IPS DF 4.7 (cell line): ENCODE data around the gene ZBTB6.
A peak's percentile ranks its signal among the peaks of the same experiment; 100 is the strongest.

Experiments used
- DNase-seq: peaks from one replicate; pipeline ENCODE4 v3.0.0-alpha.2; 2013; ENCODE audit warnings: low spot score; ENCODE audit errors: extremely low read depth

The ZBTB6 gene, protein sequence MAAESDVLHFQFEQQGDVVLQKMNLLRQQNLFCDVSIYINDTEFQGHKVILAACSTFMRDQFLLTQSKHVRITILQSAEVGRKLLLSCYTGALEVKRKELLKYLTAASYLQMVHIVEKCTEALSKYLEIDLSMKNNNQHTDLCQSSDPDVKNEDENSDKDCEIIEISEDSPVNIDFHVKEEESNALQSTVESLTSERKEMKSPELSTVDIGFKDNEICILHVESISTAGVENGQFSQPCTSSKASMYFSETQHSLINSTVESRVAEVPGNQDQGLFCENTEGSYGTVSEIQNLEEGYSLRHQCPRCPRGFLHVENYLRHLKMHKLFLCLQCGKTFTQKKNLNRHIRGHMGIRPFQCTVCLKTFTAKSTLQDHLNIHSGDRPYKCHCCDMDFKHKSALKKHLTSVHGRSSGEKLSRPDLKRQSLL

DNA sequence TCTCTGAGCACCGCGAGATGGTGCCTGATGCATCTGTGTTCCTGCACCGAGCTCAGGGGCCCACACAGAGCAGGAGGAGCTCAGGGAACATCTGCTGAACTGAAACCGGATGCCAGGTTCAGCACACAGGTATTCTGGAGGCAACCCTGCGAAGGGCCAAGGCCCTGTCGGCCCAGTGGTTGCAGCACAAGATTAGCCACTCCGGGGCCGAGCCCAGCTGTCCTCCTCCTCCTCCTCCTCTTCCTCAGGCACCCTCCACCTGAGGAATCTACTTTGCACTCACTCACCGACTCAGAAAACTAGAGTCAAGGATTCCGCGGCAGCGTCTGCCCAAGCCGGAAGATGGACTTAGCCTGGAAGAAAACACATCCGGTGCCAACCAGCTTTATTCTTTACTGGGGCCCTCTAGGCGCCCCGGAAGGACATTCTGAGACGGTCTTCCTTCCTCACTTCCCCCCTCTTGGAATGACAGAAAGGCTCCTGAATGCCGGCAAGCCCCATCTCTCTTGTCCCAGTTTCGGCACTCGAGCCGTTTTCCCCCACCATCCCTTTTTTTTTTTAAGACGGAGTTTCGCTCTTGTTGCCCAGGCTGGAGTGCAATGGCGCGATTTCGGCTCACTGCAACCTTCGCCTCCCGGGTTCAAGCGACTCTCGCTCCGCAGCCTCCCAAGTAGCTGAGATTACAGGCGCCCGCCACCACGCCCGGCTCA, at the start of gene ZBTB6:
Gene ZBTB6, minus strand, starts transcription at position 360 of the 710 bp plus-strand sequence. CDS start 1,251 bp downstream, outside the sequence.
- DNase-seq: peak; percentile 78

DNA sequence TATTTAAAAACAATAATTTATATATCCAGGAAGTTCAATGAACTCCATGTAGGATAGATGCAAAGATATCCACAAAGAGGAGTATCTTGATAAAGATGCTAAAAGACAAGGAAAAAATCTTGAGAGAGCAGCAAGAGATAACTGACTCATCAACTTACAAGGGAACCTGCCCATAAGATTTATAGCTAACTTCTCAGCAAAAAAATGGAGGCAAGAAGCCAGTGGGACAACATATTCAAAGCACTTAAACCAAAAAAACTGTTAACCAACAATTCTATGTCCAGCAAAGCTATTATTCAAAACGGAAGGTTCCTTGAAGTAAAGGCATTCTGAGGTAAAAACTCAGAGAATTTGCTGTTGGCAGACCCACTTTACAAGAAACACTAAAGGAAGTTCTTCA, 48.0 kb upstream of the ZBTB6 start:
- DNase-seq: no peak

DNA sequence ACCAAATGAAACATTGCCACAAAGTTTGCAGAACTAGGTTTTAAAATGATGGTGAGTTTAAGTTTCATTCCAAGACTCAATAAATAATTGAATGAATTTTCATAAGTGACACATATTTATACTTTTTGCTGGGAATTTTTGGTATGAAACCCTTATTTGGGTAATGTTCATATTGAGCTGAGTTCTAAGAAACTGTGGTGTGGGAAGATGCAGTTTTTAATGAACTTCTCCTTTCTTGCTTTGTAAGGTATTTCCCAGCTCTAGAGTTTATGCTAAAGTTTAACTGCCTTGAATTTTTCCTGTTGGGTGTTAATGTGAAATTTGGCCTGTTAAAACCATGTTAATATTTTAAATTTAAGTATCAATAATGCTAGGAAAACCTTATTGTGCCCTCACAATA, 42.8 kb upstream of the ZBTB6 start:
- no peak for DNase-seq

DNA sequence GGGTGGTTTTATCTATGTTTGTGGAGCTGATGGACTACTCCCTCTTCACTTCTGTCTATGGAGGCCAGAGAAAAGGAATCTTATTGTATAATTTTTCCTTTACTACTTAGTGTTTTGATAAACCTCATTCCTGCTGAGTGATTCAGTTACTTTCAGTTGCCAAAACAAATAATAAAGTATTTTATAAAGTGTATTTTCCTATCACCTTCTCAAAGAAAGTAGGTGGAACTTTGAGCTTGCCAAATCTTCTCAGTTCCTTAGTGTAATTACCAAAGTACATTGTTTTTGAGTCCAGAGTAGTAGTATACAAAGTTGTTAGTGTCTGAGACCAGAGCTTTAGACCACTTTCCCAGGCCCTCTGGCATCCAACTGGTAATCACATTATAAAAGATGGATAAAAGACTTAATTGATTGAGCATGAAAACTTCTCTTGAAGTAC, 41.1 kb upstream of the ZBTB6 start:
- no peak for DNase-seq

DNA sequence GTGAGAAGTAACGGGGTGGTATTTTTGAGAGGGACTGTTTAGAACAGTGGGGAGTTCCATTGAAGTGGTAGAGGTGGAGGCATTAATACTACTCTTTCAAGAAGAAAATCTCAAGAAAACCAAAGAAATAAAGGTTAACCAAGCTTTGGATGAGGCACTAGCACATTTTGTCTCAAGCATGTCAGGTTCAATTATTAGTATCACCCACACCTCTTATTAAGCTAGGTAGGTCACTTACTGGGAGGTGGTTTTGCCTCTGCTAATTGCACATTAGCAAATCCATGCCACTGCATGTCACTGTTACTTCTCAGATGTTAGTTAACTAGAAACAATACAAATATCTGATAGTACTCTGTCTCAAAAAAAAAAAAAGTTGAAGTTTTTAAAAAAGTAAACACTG, 37.9 kb upstream of the ZBTB6 start:
- DNase-seq: no peak

DNA sequence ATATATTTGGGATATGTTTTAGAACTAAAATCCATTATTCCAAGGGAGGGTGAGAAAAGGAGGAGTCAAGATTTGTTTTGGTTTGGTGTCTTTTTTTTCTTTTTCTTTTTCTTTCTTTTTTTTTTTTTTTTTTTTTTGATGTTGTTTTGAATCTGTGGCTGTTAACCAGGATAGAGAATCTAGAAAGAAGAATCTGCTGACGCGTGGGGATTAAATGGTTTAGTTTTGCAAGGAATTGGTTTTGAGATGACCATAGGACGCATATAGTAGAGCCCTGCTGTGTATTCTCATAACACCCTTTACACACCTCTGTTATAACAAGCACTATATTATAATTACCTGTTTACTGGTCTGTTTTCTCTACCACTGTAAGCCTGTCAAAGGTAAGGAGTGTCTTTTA, 37.1 kb upstream of the ZBTB6 start:
- no peak for DNase-seq

DNA sequence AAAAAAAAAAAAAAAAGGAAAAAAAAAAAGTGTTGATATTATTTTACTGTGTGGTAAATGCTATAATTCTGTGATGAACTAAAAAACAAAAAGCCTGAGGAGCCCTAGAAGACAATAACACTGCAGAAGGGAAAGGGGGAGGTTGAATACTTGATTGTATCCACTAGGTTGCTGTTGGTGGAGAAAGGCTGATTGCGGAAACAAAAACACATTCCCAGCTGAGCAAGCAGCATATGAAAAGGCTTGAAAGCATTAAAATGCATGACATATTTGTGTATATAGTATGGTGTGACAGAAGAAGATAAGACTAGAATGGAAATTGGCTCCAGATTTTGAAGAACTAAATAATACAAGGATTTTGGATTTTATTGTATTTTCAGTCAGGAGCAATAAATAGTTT, 36.6 kb upstream of the ZBTB6 start:
- no peak for DNase-seq

DNA sequence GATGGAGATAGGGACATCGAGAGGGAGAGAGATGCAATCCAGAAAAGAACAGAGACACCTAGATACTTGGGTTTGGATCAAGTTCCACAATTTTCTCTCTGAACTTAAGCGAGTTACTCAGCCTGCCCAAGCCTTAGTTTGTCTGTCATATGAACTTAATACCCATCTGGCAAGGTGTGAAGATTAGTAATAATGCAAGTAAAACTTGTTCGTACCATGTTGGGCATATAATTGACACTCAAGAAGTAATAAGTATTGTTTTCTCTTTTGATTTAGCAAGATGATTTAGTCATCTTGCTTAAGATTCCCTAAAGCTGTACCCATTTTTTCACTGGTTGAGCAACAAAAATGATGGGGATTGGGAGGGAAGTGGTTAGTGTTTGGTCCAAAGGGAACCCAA, 35.2 kb upstream of the ZBTB6 start:
- no peak for DNase-seq

DNA sequence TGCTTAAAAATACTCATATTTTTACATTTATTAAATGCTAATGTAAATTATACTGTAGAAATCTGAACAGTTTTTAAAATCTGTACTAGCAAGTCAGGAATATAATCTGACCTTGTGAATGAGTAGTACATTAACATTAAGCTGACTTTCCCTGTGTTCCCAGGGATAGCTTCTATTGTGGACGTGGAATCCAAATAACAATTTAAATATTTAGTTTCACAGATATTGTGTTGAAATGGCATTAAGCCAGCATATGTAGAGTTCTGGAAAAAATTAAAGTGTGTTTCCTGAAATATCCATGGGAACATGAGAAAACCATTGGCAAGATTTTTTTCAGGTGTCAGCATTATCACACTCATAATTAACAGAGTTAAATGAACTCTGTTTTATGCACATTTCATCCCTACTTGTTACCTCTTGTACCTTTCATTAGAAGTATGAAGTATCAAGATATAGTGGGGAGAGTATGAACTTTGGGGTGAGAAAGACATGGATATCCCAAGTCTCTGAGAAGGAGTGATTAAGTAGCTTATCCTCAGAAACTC, 33.4 kb upstream of the ZBTB6 start:
- no peak for DNase-seq

DNA sequence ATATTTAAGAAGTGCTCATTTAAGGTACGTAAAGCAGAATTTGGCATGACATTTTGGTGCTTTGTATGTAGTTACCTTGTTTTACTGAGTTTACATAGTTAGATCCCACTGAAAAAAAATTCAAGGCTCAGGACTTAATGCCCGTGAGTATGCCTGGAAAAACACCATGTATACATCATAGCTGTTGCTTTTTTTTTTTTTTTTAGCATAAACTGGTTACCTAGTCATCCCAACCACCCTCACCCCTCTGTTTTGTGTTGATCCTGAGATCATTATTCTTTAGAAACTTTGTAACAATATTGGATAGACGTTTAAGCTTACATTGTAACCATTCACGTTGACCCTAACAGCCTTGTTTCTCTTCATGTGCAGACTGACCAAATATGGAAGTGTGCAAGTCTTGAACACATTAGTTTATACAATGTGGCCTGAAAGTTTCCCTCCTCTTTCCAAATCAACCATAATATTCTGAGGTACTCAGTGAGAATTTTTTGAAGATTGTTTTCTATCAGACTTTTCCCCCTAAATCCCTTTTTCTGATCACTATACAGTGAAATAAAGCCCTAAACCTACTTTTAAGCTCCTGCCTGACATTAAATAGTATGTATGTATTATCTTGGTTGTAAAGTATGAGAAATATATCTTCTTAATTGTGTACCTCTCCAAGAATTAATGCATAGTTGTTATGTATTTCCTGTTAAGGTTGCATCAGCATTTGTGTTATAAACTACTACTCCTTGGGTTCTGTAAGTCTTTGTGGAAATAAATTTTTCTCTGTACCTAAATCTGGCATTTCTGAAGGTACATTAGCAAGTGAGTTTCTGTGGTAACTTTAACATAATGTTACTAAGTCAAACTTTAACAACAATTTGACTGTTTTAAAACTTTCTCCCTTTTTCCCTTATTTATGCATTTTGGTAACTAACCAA, 32.1 kb upstream of the ZBTB6 start:
- no peak for DNase-seq

DNA sequence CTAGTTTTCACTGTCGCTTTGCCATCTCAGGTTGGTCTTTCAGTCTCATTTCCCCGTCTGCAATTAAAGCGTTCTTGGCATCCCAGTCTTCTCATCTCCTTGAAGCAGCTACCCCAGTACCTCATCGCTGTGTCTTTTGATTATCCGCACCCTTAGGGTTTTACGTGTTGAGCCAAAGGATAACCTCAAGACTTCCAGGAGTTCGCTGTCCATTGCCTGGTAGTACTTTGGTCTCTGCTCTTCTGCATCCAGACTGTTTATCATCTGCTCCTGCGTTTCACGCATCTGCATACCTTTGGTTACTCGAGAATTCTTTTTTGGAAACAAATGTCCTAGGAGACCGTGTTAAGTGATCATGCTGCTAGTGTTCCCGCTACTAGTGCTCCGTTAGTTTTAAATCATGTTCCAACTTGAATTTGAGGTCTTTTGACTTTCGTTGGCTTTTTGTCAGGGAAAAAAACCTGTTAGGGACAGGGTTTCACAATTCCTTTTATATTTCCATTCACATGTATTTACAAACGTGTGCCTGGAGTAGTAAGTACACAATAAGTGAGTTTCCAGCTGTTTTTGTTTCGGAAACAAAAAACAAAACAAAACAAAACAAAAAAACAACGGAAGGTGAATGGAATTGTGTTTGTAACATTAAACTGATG, 28.6 kb upstream of the ZBTB6 start:
- no peak for DNase-seq

DNA sequence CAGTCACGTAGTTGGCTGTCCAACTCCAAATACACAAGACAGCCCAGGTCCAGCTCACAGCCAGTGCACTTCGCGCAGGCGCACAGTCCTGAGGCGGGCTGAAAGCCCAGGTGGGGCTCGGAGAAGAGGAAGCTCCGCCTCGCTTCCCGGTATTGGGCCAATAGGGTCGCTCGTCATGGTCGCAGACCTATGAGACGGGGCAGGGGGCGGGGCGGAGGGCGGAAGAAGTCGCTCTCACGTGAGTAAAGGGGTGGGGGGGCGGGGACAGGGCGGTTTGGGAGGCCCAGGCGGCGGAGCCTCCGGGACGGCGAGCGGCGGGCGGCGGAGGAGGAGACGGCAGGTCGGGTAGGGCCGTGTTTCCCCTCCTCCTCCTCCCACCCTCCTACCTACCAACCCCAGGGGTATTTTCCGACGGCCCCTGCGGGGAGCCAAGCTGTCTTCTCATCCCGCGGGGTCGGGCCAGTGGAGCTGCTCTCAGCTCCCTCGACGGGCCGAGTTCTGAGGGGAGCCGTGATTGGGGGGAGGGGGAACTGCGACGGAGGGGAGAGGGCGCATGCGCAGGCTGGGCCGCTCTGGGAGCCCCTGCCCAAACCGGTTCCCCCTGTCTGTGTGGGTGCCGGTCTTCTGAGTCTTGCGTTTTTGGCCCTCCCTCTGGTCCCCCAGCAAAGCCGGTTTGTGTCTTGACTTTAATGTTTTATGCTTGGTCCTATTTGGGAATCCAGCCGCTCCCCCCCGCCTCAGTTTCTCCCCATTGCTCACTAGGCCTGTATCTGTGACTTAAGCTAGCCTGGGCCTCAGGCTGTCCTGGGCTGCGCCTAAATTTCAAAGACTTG, 27.8 kb upstream of the ZBTB6 start, which contains the start of gene RABGAP1:
Gene RABGAP1, plus strand, starts transcription at position 272 of the 833 bp plus-strand sequence. CDS start 16,040 bp downstream, outside the sequence.
- DNase-seq: peak; percentile 90

DNA sequence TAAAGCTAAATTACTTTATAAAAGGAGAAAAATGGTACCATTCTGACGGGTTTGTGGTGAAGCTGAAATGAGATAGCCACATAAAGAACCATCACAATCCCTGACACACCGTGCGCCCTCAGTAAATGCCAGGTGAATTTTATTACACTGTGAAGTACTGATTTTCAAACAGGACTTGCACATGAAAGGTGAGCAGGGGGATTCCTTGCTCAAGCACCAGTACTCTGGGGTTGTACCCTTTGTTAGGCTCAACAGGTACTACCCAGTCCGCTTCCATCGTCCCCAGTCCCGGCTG, 27.3 kb upstream of the ZBTB6 start:
- no peak for DNase-seq

DNA sequence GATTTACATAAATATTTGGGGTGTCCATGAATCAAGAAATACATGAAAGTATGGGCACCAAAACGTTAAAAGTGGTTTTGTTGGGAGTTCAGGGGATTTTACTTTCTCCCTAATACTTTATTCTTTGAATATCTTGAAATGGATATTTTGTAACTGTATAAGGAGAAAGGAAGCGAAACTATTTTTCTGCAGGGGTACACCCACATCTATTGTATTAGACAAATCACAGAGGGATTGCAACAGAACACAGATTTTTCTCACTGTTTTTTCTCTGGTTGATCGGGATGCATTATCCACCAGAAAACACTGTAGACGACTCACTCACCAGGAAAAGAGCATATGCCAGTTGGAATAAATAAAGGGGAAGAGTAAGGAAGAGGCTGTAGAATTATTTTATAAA, 26.5 kb upstream of the ZBTB6 start:
- DNase-seq: no peak

DNA sequence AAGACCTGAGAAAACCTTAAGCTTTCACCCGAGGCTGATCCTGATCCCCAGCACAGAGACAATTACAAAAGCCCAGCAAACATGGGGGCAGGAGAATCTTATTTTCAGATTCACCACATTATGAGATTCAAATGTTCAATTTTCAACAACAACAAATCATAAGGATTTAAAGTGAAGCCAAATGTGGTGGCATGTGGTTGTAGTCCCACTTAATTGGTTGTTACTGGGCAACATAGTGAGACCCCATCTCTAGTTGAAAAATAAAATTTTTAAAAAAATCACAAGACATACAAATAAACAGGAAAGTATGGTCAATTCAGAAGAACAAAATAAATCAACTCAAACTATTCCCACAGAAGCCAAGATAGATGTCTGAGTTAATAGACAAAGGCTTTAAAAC, 23.8 kb upstream of the ZBTB6 start:
- no peak for DNase-seq

DNA sequence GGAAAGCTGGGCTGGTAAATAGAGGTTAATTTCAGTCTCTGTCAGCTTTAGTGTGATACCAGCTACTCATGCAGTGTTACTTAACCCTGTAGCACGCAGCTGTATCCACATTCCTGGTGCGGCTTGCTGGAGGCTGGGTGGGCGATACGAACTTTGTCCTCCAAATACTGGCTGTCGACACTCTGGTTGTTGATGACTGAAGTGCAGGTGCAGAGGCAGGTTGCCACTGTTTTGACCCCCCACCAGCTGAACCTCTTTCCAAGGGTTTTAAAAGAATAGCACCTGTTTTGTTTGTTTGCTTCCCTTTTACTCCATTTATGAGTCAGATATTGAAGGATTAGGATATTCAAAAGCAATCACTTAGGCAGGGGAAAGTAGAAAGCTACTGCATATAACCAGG, 23.3 kb upstream of the ZBTB6 start:
- DNase-seq: no peak

DNA sequence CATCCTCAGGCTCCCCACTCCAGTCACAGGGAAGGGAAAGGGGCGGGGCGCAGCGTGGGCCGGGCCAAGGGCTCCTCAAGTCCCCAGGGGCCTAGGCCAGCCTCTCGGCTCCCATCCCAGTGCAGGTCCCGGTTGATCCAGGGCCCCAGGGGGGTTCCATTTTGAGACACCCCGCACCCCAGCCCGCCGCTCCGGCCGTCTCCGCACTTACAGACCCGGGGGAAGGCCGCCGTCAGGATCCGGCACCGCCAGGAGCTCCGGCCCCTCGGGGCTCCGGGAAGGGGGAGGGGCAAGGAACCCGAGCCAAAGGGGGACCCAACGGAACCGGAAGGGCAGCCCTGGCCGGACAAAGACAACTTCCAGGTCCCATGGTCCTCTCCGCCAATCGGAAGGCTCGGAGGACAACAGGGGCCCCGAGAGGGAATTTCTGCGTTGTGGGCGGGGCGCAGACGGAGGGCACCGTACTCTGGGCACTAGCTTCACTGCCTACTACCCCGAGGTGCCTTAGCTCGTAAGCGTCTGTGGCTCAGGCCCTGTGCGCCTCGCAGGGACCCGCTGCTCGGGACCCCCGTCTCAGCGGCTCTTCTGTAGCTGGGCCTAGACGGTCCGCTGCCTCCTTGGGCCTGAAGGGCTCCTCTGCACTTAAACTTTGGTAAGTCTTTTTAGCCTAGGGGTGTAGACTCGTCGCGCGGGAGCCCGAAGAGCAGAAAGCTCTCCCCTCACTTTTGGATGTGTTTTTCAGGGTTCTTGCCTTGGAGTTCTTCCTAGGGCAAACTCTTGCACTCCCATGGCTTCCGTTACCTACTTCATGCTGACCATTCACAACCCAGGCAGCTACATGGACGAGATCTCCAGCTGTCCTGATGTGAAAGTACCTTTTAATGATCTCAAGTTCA, 18.4 kb upstream of the ZBTB6 start, which contains the start of gene ZBTB26:
Gene ZBTB26, minus strand, starts transcription at position 287 of the 896 bp plus-strand sequence. CDS start 11,578 bp downstream, outside the sequence.
- DNase-seq: peak; percentile 94

DNA sequence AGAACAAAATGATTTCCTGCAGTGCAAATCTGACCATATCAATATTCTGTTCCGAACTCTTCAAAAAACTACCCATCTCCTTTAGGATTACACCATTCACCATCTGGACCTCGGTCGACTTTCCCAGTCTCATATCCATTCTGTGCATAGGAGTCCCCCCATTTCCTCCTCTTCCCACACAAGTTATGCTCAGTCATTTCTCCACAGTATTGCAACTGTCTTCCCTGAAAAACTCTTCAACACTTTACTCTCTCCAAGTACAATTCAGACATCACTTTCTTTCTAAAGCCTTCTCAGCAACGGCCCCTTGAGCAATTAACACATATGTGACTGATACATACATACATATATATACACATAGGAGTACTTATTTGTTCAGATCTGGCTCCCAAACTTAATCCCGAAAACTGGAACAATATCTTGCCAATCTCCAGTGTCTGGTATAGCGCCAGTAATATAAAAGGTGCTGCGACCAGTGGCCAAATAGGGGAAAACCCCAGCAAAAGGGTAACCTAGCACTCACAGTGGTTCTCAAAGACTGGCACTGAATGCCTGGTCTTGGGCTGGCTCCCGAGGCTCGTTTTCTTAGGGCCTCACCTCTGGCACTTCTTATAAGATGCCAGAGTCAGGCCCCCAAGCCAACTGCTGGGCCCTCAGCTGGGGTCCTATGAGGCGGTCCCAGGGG, 17.6 kb upstream of the ZBTB6 start:
- DNase-seq: no peak
